Right atrium auricular region (tissue), 2 donors: ENCODE data around the gene OTOGL. TPM values are rescaled to one million over a fixed set of nuclear protein-coding genes. Genes with fewer than 3 reads are reported as not detected.

Source experiments
- DNase-seq: peaks from one replicate; pipeline ENCODE4 v3.0.0-alpha.2; 2019; ENCODE audit warnings: low spot score
- H3K27ac ChIP-seq, 2 donors: fragments of 200-600 bp; sonication (generic); 1 replicate in 1 of 2; 2 replicates in 1 of 2; pipeline ENCODE4 v1.5.1; 2016 to 2019
- H3K27me3 ChIP-seq, 2 donors: fragments of 200-600 bp; sonication (generic); one replicate each; pipeline versions ENCODE4 v1.5.1 to v1.6.0; 2017 to 2019
- H3K36me3 ChIP-seq: fragments of 200-600 bp; sonication (generic); one replicate; pipeline ENCODE4 v1.5.1; 2016
- H3K4me1 ChIP-seq, 2 donors: fragments of 200-600 bp; sonication (generic); one replicate each; pipeline versions ENCODE4 v1.5.1 to v1.6.0; 2017 to 2019
- H3K4me3 ChIP-seq, 2 donors: fragments of 200-600 bp; sonication (generic); 1 replicate in 1 of 2; 2 replicates in 1 of 2; pipeline ENCODE4 v1.5.1; 2017 to 2019; ENCODE audit warnings: mild to moderate bottlenecking in 1 of 2, moderate library complexity in 1 of 2
- H3K9me3 ChIP-seq, 2 donors: fragments of 200-600 bp; sonication (generic); one replicate each; pipeline ENCODE4 v1.5.1; 2019
- CTCF ChIP-seq, 2 donors: fragments of 200-600 bp; sonication (generic); IDR thresholded peaks; one replicate each; pipeline ENCODE4 v1.5.1; 2019; ENCODE audit warnings: antibody characterized with exemption in 2 of 2
- total RNA-seq, 2 donors: library from RNA; depleted of rRNA; stranded (reverse); fragments of >200 nt; gene quantifications; one replicate each; pipeline ENCODE4 v1.1.0, GENCODE V29; 2016

Gene OTOGL
- total RNA-seq, 2 donors from 2014 or later: 7.6 to 10.9 TPM

GRCh38 chr12:80257920-80258319, 158.6 kb downstream of the OTOGL start:
- no peaks in the 10 kb centered on the region for H3K36me3 ChIP-seq
- no peak overlapping the region for H3K4me3 ChIP-seq
- no peak for TF ChIP-seq CTCF (IDR thresholded peaks at IDR 0.05)
- H3K9me3 ChIP-seq: no peaks in the 10 kb centered on the region
- no peak for DNase-seq
- no peaks in the 10 kb centered on the region for H3K4me1 ChIP-seq
- H3K27ac ChIP-seq: no peak overlapping the region
- no peaks in the 10 kb centered on the region for H3K27me3 ChIP-seq

- DNase-seq: no peak
- Histone ChIP-seq H3K4me1 (no peaks in the 10 kb centered on the region), H3K4me3 (no peak overlapping the region), H3K36me3 (no peaks in the 10 kb centered on the region), H3K27me3 (no peaks in the 10 kb centered on the region), H3K27ac (no peak overlapping the region), H3K9me3 (no peaks in the 10 kb centered on the region)
- TF ChIP-seq CTCF (IDR thresholded peaks at IDR 0.05): no peak
Measured at GRCh38 chr12:80260269-80260668, 160.9 kb downstream of the OTOGL start.

GRCh38 chr12:80261403-80261802, 162.1 kb downstream of the OTOGL start:
- H3K9me3 ChIP-seq: no peaks in the 10 kb centered on the region
- H3K27ac ChIP-seq: no peak overlapping the region
- no peak for TF ChIP-seq CTCF (IDR thresholded peaks at IDR 0.05)
- H3K27me3 ChIP-seq: no peaks in the 10 kb centered on the region
- no peaks in the 10 kb centered on the region for H3K36me3 ChIP-seq
- DNase-seq: no peak
- no peaks in the 10 kb centered on the region for H3K4me1 ChIP-seq
- H3K4me3 ChIP-seq: no peak overlapping the region

- no peaks in the 10 kb centered on the region for H3K27me3 ChIP-seq
- H3K4me1 ChIP-seq: no peaks in the 10 kb centered on the region
- no peak overlapping the region for H3K27ac ChIP-seq
- H3K4me3 ChIP-seq: no peak overlapping the region
- no peak for TF ChIP-seq CTCF (IDR thresholded peaks at IDR 0.05)
- H3K36me3 ChIP-seq: no peaks in the 10 kb centered on the region
- no peak for DNase-seq
- no peaks in the 10 kb centered on the region for H3K9me3 ChIP-seq
Measured at GRCh38 chr12:80262346-80262745, 163.0 kb downstream of the OTOGL start.

GRCh38 chr12:80262771-80263170, 163.4 kb downstream of the OTOGL start:
- Histone ChIP-seq H3K27me3 (no peaks in the 10 kb centered on the region), H3K4me3 (no peak overlapping the region), H3K9me3 (no peaks in the 10 kb centered on the region), H3K27ac (no peak overlapping the region), H3K4me1 (no peaks in the 10 kb centered on the region), H3K36me3 (no peaks in the 10 kb centered on the region)
- no peak for TF ChIP-seq CTCF (IDR thresholded peaks at IDR 0.05)
- DNase-seq: no peak

- no peak overlapping the region for H3K4me3 ChIP-seq
- no peaks in the 10 kb centered on the region for H3K36me3 ChIP-seq
- H3K27ac ChIP-seq: no peak overlapping the region
- TF ChIP-seq CTCF (IDR thresholded peaks at IDR 0.05): no peak
- no peaks in the 10 kb centered on the region for H3K27me3 ChIP-seq
- DNase-seq: no peak
- H3K4me1 ChIP-seq: peaks cover 0 to 3% of the 10 kb centered on the region in 2 donors
- H3K9me3 ChIP-seq: no peaks in the 10 kb centered on the region
Measured at GRCh38 chr12:80264386-80264785, 165.0 kb downstream of the OTOGL start.
